Activated CD8-positive, alpha-beta memory T cell treated with anti-CD3 and anti-CD28 coated beads for 48 hours (primary cell): ENCODE data around the gene SOX8.

ENCODE experiments used
- DNase-seq, 3 experiments: peaks; one replicate each; pipeline ENCODE4 v3.0.0-alpha.2; 2020; ENCODE audit warnings: low read depth in 2 of 3, low spot score in 2 of 3

SOX8 gene

GRCh38 chr16:1003391-1004347 is 22.1 kb downstream of the SOX8 start:
- DNase-seq = peak in 1 of 3 experiments; percentile 29

DNA sequence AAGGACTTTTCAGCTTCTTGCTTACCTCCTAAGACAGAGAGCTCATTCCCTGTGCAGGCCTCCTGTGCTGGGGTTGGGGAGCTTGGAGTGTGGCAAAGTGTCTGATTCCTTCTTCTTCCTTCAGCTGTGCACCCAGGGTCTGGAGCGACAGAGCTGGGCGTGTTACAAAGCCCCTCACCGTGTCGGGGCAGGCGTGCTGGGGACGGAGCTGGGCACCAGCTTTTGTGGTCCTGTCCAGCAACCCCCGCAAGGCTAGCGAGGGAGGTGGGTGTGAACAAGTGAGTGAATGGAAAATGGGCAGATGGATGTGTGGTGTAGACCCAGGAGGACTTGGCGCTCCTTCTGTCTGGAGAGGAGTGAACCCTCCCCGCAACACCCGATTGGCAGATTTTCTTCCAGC is 23.7 kb downstream of the SOX8 start:
- DNase-seq = no peak

DNA sequence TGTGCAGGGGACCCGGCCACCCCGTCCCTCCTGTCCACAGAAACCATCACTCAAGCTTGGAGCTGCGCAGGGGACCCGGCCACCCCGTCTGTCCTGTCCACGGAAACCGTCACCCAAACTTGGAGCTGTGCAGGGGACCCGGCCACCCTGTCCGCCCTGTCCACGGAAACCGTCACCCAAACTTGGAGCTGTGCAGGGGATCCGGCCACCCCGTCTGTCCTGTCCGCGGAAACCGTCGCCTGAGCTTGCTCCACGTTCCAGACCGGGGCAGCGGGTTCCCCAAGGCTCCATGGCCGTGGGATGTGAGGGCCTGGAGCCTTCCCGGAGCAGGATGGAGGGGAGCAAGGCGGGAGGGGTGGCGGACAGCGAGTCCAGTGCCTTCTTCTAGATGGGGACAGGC is 25.2 kb downstream of the SOX8 start:
- DNase-seq = no peak

- no peak for DNase-seq
Measured at GRCh38 chr16:1007284-1007850, 25.8 kb downstream of the SOX8 start.

DNA sequence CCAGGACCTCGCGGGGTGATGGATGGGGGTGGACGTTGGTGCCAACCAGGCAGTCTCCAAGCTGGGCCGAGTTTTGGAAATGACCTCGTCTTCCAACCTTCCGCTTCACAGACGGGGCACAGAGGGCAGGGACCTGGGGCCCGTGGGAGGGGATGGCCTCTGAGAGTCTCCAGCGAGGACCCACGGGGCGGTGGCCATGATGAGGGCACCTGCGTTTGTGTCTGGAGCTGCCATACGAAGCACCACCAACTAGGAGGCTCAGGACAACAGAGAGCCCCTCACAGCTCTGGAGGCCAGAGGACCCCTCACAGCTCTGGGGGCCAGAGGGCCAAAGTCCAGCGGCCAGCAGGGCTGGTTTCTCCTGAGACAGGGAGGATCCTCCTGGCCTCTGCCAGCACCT is 26.5 kb downstream of the SOX8 start:
- no peak for DNase-seq

DNA sequence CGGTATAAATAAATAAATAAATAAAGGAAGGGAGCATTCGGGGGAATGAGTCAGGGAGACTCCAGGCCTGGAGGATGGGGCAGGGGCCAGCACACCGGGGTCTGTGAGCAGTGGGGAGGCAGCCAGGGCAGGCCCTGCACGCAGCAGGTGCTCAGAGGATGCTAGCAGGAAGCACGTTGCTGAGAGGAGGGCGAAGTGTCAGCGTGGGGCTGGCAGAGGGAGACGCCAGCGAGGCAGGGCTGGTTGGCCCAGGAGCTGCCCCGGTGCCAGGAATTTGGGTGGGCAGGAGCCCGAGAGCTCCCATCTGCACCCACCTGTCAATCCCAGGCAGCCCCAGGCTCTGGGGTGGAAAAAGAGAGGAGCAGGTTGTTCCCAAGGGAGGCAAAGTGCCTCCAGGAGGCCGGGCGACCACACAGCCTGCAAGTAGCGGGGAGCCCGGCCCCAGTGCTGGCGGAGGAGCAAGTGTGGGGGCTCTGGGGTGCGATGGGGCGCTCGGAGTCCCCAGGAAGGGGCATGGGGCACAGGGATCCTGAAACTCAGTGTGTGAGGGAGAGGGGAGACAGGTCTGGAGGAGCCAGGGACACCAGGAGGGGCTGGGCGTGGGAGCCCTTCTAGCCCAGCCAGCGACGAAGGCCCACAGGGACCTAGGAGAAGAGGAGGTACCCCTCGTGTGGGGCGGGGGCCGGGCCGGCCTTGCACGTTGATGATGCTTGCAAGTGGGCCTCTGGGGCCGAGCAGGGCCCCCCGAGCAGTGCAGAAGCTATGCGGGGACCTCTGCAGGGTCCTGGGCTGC is 28.0 kb downstream of the SOX8 start:
- no peak for DNase-seq

GRCh38 chr16:1010251-1010650 is 28.7 kb downstream of the SOX8 start:
- no peak for DNase-seq

DNA sequence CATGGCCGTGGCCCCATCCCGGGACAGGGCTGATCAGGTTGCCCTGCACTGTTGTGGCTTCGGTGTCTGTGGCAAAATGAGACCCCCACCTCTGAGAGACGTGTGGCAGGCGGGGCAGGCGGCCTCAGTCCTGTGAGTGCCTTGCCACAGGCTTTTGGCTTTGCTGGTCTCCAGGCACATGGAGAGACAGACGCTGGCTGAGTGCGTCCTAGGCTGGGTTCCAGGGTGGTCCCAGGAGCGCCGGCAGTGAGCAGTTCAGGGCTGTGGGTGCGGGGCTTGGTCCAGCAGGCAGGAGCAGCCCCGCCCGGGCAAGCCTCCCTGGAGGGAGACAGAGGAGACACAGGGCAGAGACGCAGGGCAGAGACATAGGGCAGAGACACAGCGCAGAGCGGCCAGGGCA is 29.2 kb downstream of the SOX8 start:
- no peak for DNase-seq

DNA sequence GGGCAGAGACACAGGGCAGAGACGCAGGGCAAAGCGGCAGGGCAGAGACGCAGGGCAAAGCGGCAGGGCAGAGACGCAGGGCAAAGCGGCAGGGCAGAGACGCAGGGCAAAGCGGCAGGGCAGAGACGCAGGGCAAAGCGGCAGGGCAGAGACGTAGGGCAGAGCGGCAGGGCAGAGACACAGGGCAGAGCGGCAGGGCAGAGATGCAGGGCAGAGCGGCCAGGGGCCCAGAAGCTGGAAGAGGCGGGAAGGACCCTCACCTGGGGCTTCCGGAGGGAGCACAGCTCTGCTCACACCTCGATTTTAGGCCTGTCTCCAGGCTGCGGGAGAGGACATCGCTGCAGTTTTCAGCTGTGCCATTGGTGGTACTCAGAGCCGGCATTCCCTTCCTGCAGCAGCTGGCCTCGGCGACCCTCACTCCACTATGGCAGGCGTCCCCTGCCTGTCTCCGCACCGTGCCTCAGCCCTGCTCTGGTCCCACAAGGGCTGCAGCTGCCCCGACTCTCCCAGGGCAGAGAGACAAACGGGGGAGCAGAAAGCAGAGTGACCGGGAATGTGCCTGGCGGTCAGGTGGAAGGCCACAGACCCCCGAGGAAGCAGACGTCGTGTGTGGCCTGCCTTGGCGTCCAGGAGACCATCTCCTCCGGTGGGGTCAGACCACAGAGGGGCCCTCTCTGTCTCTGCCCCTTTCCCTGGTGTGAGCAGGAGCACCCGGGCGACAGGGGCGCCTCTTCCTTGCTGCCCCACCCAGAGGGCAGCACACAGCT is 29.9 kb downstream of the SOX8 start:
- DNase-seq = no peak

GRCh38 chr16:1012135-1012534 is 30.6 kb downstream of the SOX8 start:
- no peak for DNase-seq

GRCh38 chr16:1012722-1013592 is 31.4 kb downstream of the SOX8 start:
- DNase-seq = no peak

- no peak for DNase-seq
Measured at GRCh38 chr16:1013593-1013900, 32.0 kb downstream of the SOX8 start.

GRCh38 chr16:1014221-1014620 is 32.7 kb downstream of the SOX8 start:
- no peak for DNase-seq

DNA sequence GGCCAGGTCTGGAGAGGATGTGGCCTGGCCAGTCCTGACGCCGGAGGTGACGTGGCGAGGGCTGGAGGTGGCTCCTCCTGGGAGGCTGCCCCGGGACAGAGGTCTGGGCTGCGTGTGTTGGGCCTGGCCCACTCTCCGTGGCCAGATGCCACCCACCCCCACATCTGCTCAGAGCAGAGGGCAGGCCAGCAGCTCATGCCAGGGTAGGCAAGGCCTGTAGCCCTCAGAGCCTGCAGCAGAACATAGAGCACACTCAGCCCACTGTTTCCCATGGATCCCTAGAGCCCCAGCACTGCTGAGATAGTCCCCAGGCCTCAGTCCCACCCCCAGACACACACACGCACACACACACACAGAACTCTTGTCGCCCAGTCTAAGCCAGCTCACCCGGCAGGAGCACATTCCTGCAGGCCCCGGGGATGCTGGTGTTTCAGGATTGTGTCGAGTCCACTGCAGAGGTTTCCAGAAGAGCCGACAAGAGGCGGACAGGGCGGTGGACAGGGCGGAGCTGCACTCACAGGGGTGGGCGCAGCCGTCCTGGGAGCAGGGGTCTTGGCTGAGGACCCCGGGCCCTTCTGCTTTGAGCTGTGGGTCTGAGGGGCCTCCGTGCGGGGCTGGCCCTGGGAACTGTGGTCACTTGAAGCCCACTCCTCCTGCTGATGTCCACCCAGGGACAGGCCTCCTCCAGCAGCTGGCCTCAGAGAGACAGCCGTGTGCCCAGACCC is 33.4 kb downstream of the SOX8 start:
- no peak for DNase-seq

DNA sequence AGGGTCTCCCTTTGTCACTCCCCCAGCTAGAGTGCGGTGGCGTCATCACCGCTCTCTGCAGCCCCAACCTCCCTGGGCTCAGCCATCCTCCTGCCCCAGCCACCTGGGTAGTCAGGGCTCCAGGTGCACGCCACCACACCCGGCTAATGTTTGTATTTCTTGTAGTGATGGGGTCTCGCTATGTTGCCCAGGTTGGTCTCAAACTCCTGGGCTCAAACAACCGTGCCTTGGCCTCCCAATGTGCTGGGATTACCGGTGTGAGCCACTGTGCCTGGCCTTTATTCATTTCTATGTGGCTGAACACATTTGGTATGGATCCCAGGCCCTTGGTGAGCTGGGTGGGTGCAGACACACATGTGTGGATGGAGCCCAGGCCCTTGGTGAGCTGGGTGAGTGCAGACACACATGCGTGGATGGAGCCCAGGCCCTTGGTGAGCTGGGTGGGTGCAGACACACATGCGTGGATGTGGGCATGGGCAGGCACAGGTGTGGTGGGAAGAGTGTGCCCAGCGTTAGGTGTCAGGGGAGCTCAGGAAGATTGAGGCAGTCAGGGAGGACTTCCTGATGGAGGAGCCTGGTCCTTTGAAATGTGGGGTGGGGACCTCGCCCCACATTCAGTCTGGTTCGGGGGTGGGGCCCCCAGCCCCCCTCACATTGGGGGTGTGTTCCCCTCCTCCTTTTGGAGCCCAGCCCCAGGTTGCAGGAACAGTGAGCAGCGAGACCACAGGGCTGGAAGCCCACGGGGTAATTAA is 37.1 kb downstream of the SOX8 start:
- DNase-seq = no peak

- DNase-seq = no peak
Measured at GRCh38 chr16:1019231-1020090, 37.9 kb downstream of the SOX8 start.

DNA sequence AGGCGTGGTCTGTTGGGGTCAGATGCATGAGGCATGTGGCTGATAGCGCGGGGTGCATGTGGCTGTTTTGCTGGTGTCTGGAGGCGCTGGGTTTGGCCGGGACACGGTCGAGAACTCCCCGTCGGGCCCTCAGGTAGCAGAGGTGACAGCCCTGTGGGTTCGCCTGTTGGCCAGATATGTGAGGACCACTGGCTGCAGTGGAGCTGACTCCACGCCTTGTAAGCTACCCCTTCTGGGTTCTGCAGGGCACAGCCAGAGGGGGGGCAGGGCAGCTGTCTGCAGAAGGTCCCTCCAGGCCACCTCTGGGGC is 38.5 kb downstream of the SOX8 start:
- no peak for DNase-seq

- no peak for DNase-seq
Measured at GRCh38 chr16:1020591-1020990, 39.0 kb downstream of the SOX8 start.
